GM18526 (cell line): Measurements from ENCODE around the gene NFATC2.

ENCODE experiments used
- POLR2A ChIP-seq: IDR thresholded peaks from 3 replicates; pipeline ENCODE4 v1.6.1; 2011; ENCODE audit not compliant: insufficient read length; ENCODE audit errors: extremely low read depth

NFATC2 gene

GRCh38 chr20:51497542-51498467 lies 44.7 kb downstream of the NFATC2 start:
- no peak for TF ChIP-seq POLR2A

GRCh38 chr20:51496964-51497363 lies 45.6 kb downstream of the NFATC2 start:
- no peak for TF ChIP-seq POLR2A

- TF ChIP-seq POLR2A: no peak
Measured at GRCh38 chr20:51495921-51496545, 46.5 kb downstream of the NFATC2 start.

GRCh38 chr20:51495291-51495690 lies 47.2 kb downstream of the NFATC2 start:
- no peak for TF ChIP-seq POLR2A

GRCh38 chr20:51494241-51495110 lies 48.0 kb downstream of the NFATC2 start:
- TF ChIP-seq POLR2A: no peak

GRCh38 chr20:51493346-51493791 lies 49.1 kb downstream of the NFATC2 start:
- no peak for TF ChIP-seq POLR2A

GRCh38 chr20:51492167-51493092 lies 50.1 kb downstream of the NFATC2 start:
- TF ChIP-seq POLR2A: no peak

GRCh38 chr20:51491393-51491792 lies 51.1 kb downstream of the NFATC2 start:
- no peak for TF ChIP-seq POLR2A

- no peak for TF ChIP-seq POLR2A
Measured at GRCh38 chr20:51490635-51491034, 51.9 kb downstream of the NFATC2 start.

- TF ChIP-seq POLR2A: no peak
Measured at GRCh38 chr20:51489611-51490010, 52.9 kb downstream of the NFATC2 start.

- TF ChIP-seq POLR2A: no peak
Measured at GRCh38 chr20:51488331-51488730, 54.2 kb downstream of the NFATC2 start.

- no peak for TF ChIP-seq POLR2A
Measured at GRCh38 chr20:51487565-51488268, 54.8 kb downstream of the NFATC2 start.

- no peak for TF ChIP-seq POLR2A
Measured at GRCh38 chr20:51487076-51487475, 55.4 kb downstream of the NFATC2 start.
